ENCODE measurements around the gene CMKLR1. TPM values are rescaled to one million over a fixed set of nuclear protein-coding genes. Genes with fewer than 3 reads are reported as not detected.

CMKLR1 gene
- total RNA-seq, 1 experiment from 2014 or later = 0.66 TPM

DNA sequence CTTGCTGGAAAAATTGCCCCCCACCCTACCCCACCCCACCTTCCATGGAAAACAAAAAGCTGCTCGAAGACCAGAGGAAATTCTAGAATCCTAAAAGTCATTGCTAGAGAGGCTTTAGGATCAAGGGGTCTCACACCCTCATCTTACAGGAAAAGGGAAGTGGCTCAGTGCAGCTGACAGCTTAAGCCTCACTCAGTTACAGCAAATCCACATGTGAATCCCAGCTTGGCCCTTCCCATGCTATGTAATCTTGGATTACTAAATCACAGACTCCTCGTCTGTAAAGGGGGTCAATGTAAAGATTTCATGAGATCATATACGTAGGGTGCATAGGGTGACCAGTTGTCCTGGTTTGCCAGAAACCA, 25.9 kb downstream of the CMKLR1 start:
- H2BK20ac ChIP-seq (ENCODE audit: low read depth, low read length, poor library complexity, severe bottlenecking) = no peak overlapping the region
- no peaks in the 10 kb centered on the region for H4K20me1 ChIP-seq (ENCODE audit: control insufficient read depth, insufficient read depth, insufficient read length)
- no peak overlapping the region for H3T11ph ChIP-seq (ENCODE audit: low read length)
- H3K4me2 ChIP-seq (ENCODE audit: insufficient read depth, insufficient read length, low read length) = no peak overlapping the region
- H3K9me3 ChIP-seq (ENCODE audit: control insufficient read depth, low read depth, low read length) = no peaks in the 10 kb centered on the region
- no peak overlapping the region for H3K4me3 Mint-ChIP-seq
- H2BK15ac ChIP-seq (ENCODE audit: low read depth, low read length) = no peak overlapping the region
- H3K27me3 ChIP-seq (ENCODE audit: insufficient read depth, low read length) = no peaks in the 10 kb centered on the region
- H3K36me3 Mint-ChIP-seq (ENCODE audit: insufficient read depth in 1 of 3, low read depth in 3 of 3) = no peaks in the 10 kb centered on the region; a peak in 1 of 7 replicates
- H3K18ac ChIP-seq (ENCODE audit: insufficient read length, low read depth, low read length) = no peak overlapping the region
- H3K4me1 Mint-ChIP-seq = peaks cover 32 to 36% of the 10 kb centered on the region in 2 experiments
- H3K4me1 ChIP-seq (ENCODE audit: insufficient read depth, low read length) = peaks cover 22% of the 10 kb centered on the region
- no peaks in the 10 kb centered on the region; the same call in 1 of the 2 replicates for H3K27me3 Mint-ChIP-seq (ENCODE audit: low read depth)
- no peak overlapping the region for H2AFZ ChIP-seq (ENCODE audit: low read length)
- no peaks in the 10 kb centered on the region for H3K79me1 ChIP-seq (ENCODE audit: insufficient read depth, low read depth, low read length, poor library complexity, severe bottlenecking)
- H3K9me3 Mint-ChIP-seq = peaks cover 0 to 7% of the 10 kb centered on the region in 2 experiments; a peak in 1 of 5 replicates
- H3K4ac ChIP-seq (ENCODE audit: low read depth, low read length) = no peak overlapping the region
- no peak overlapping the region for H2BK120ac ChIP-seq (ENCODE audit: low read depth, low read length, poor library complexity, severe bottlenecking)
- H3K9ac ChIP-seq (ENCODE audit: extremely low read depth, insufficient read length, low read length) = no peak overlapping the region
- TF ChIP-seq, protein P1, sequence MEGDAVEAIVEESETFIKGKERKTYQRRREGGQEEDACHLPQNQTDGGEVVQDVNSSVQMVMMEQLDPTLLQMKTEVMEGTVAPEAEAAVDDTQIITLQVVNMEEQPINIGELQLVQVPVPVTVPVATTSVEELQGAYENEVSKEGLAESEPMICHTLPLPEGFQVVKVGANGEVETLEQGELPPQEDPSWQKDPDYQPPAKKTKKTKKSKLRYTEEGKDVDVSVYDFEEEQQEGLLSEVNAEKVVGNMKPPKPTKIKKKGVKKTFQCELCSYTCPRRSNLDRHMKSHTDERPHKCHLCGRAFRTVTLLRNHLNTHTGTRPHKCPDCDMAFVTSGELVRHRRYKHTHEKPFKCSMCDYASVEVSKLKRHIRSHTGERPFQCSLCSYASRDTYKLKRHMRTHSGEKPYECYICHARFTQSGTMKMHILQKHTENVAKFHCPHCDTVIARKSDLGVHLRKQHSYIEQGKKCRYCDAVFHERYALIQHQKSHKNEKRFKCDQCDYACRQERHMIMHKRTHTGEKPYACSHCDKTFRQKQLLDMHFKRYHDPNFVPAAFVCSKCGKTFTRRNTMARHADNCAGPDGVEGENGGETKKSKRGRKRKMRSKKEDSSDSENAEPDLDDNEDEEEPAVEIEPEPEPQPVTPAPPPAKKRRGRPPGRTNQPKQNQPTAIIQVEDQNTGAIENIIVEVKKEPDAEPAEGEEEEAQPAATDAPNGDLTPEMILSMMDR (conservative IDR thresholded peaks at IDR 0.05) = no peak
- H3K23ac ChIP-seq (ENCODE audit: insufficient read length, low read depth, low read length) = no peak overlapping the region
- H3K27ac Mint-ChIP-seq = no peak overlapping the region
- H3K14ac ChIP-seq (ENCODE audit: insufficient read depth, low read length) = no peak overlapping the region
- no peak overlapping the region for H2BK5ac ChIP-seq (ENCODE audit: insufficient read length, low read length)
- H2AK5ac ChIP-seq (ENCODE audit: insufficient read length, low read length) = no peak overlapping the region
- no peaks in the 10 kb centered on the region for H3K23me2 ChIP-seq (ENCODE audit: insufficient read length, low read depth, low read length, poor library complexity, severe bottlenecking)
- WGBS (ENCODE audit: extremely low coverage, insufficient read length, low lambda C conversion rate) = no CpG with 5 or more reads among the region's 3 CpGs
- H4K91ac ChIP-seq (ENCODE audit: insufficient read length, low read depth, low read length) = no peak overlapping the region
- no peak for DNase-seq
- no peak overlapping the region for H2BK12ac ChIP-seq (ENCODE audit: insufficient read length, low read depth, low read length)
- no peak overlapping the region for H4K8ac ChIP-seq (replicated peaks; ENCODE audit: insufficient read length, low read depth, low read length)
- H3K56ac ChIP-seq (ENCODE audit: insufficient read length, low read depth, low read length) = no peak overlapping the region
- no peak overlapping the region for H3K27ac ChIP-seq (ENCODE audit: insufficient read length, low read depth, low read length)
- H4K5ac ChIP-seq (ENCODE audit: insufficient read length, low read depth, low read length) = no peak overlapping the region
- H3K79me2 ChIP-seq (ENCODE audit: insufficient read depth, low read length) = no peaks in the 10 kb centered on the region

Measured in H9 (cell line).